T-cell (primary cell): Measurements from ENCODE around the gene CD80. TPM values are rescaled to one million over a fixed set of nuclear protein-coding genes. Genes with fewer than 3 reads are reported as not detected.
A peak's percentile ranks its signal among the peaks of the same experiment; 100 is the strongest.
"Not testable (repeated sequence)": the region's sequence is repeated elsewhere in the genome, so short reads cannot be mapped to it uniquely, and the experiment has no call there.

ENCODE experiments used
- ATAC-seq, 4 experiments: fragments of 200-7000 bp in 3 of 4; fragments of 150-1000 bp in 1 of 4; cut with Tn5 transposase; replicated peaks in 1 of 4; 1 replicate in 3 of 4; 2 replicates in 1 of 4; pipeline ENCODE4 v1.10.0; 2021; ENCODE audit warnings: moderate library complexity in 3 of 4, mild to moderate bottlenecking in 2 of 4, moderate number of reproducible peaks in 1 of 4
- CTCF ChIA-PET, 2 donors: fragments of 300-600 bp; sonication (Branson Sonifier 250); formaldehyde crosslinking; loops; one replicate each; lab custom pipeline; 2022; ENCODE audit warnings: antibody characterized with exemption in 2 of 2; lab: Charles Lee
- POLR2A ChIA-PET, 2 donors: fragments of 300-600 bp; sonication (Branson Sonifier 250); formaldehyde crosslinking; loops; one replicate each; lab custom pipeline; 2022; ENCODE audit warnings: antibody characterized with exemption in 2 of 2; lab: Charles Lee
- DNase-seq, 35 experiments: peaks; one replicate each; pipeline versions ENCODE4 v3.0.0 to v3.0.0-alpha.2; 2013 to 2023
- H3K27ac ChIP-seq: one replicate; pipeline ENCODE4 v1.5.1; 2013; ENCODE audit warnings: low read length
- H3K27me3 ChIP-seq, 2 experiments: replicated peaks in 1 of 2; 1 replicate in 1 of 2; 2 replicates in 1 of 2; pipeline versions ENCODE4 v1.6.1 to v1.7.0; 2013; ENCODE audit warnings: low read length in 1 of 2, mixed read lengths in 1 of 2; ENCODE audit not compliant: control insufficient read depth in 2 of 2, insufficient read depth in 2 of 2; ENCODE audit errors: extremely low read depth in 1 of 2
- H3K36me3 ChIP-seq, 2 donors: 1 replicate in 1 of 2; 2 replicates in 1 of 2; pipeline versions ENCODE4 v1.6.1 to v1.7.0; 2013; ENCODE audit warnings: low read length in 1 of 2; ENCODE audit not compliant: control insufficient read depth in 2 of 2, insufficient read depth in 1 of 2; ENCODE audit errors: extremely low read depth in 1 of 2
- H3K4me1 ChIP-seq, 2 experiments: 1 replicate in 1 of 2; 2 replicates in 1 of 2; pipeline versions ENCODE4 v1.6.1 to v1.7.0; 2013; ENCODE audit warnings: low read length in 2 of 2, mixed read lengths in 1 of 2; ENCODE audit not compliant: insufficient read depth in 2 of 2, control insufficient read depth in 1 of 2; ENCODE audit errors: extremely low read depth in 1 of 2
- H3K4me3 ChIP-seq, 2 donors: 1 replicate in 1 of 2; 2 replicates in 1 of 2; pipeline versions ENCODE4 v1.5.1 to v1.7.0; 2013; ENCODE audit warnings: mild to moderate bottlenecking in 2 of 2, low read length in 1 of 2, moderate library complexity in 1 of 2; ENCODE audit not compliant: control insufficient read depth in 1 of 2; ENCODE audit errors: extremely low read depth in 1 of 2
- H3K9me3 ChIP-seq: 2 replicates; pipeline ENCODE4 v1.7.0; 2013
- H3K27ac Mint-ChIP-seq, 2 donors: one replicate each; pipeline ENCODE4 v1.8.0; 2020 to 2021; ENCODE audit warnings: mild to moderate bottlenecking in 2 of 2, mixed read lengths in 2 of 2
- H3K27me3 Mint-ChIP-seq, 2 donors: one replicate each; pipeline ENCODE4 v1.8.0; 2021 to 2022; ENCODE audit warnings: mixed read lengths in 2 of 2
- H3K36me3 Mint-ChIP-seq: one replicate; pipeline ENCODE4 v1.8.0; 2021; ENCODE audit warnings: mixed read lengths
- H3K4me1 Mint-ChIP-seq, 3 donors: one replicate each; pipeline ENCODE4 v1.8.0; 2020 to 2022; ENCODE audit warnings: mixed read lengths in 3 of 3, mild to moderate bottlenecking in 1 of 3
- H3K4me3 Mint-ChIP-seq, 3 donors: one replicate each; pipeline ENCODE4 v1.8.0; 2020 to 2022; ENCODE audit warnings: mild to moderate bottlenecking in 3 of 3, mixed read lengths in 3 of 3, moderate library complexity in 3 of 3
- H3K9me3 Mint-ChIP-seq, 3 donors: one replicate each; pipeline ENCODE4 v1.8.0; 2020 to 2022; ENCODE audit warnings: mixed read lengths in 3 of 3
- WGBS: methylation state at CpG from one replicate; pipeline ENCODE4 v1.1.5; 2013; ENCODE audit warnings: missing lambda C conversion rate; ENCODE audit not compliant: insufficient coverage; 5-methylcytosine and 5-hydroxymethylcytosine counted together
- total RNA-seq, 35 experiments: library from RNA in 6 of 35; stranded (reverse) in 6 of 35; fragments of 120-200 nt in 1 of 35; gene quantifications; one replicate each; pipeline versions ENCODE4 v1.2.1 to v1.2.4 and lab custom pipeline; 2013 to 2026

The CD80 gene
- total RNA-seq, 5 donors from 2014 or later (not counting 1 experiment from before 2014, with no cell fraction given), result 1.3 to 3.5 (median 2.0) TPM

- POLR2A ChIA-PET, result no interaction called here
- no peak overlapping the region for H3K4me3 ChIP-seq
- H3K4me3 Mint-ChIP-seq, result no peak overlapping the region
Observed at GRCh38 chr3:119555929-119556328, 3.5 kb downstream of the CD80 start.

GRCh38 chr3:119555309-119555735, 4.1 kb downstream of the CD80 start:
- WGBS, result 66% methylated on average over 2 of the region's 4 CpGs
- no peaks in the 10 kb centered on the region for H3K36me3 Mint-ChIP-seq
- DNase-seq (peak in 1 of 35 experiments; percentile 12), ATAC-seq (no peak)
- no peaks in the 10 kb centered on the region for H3K27me3 ChIP-seq
- no peak overlapping the region for H3K27ac Mint-ChIP-seq
- no peak overlapping the region for H3K4me3 Mint-ChIP-seq
- no peak overlapping the region for H3K27ac ChIP-seq
- H3K27me3 Mint-ChIP-seq, result peaks cover 0 to 3% of the 10 kb centered on the region in 2 donors
- CTCF ChIA-PET, result no interaction called here
- H3K4me1 ChIP-seq, result peaks cover 0 to 4% of the 10 kb centered on the region in 2 experiments
- no peak overlapping the region for H3K4me3 ChIP-seq
- no peaks in the 10 kb centered on the region for H3K36me3 ChIP-seq
- POLR2A ChIA-PET, result no interaction called here
- no peaks in the 10 kb centered on the region for H3K9me3 ChIP-seq
- H3K9me3 Mint-ChIP-seq, result no peaks in the 10 kb centered on the region
- peaks cover 10 to 33% (median 21%) of the 10 kb centered on the region in 3 donors for H3K4me1 Mint-ChIP-seq

More at GRCh38 chr3:119555929-119556328, 3.5 kb downstream of the CD80 start:
- H3K27me3 Mint-ChIP-seq, result peaks cover 0 to 3% of the 10 kb centered on the region in 2 donors
- H3K27me3 ChIP-seq, result no peaks in the 10 kb centered on the region
- no peak for DNase-seq
- no peaks in the 10 kb centered on the region for H3K36me3 ChIP-seq
- H3K36me3 Mint-ChIP-seq, result no peaks in the 10 kb centered on the region
- no peaks in the 10 kb centered on the region for H3K9me3 Mint-ChIP-seq
- H3K27ac ChIP-seq, result no peak overlapping the region
- no peaks in the 10 kb centered on the region for H3K9me3 ChIP-seq
- 90% methylated on average over 1 of the region's 1 CpG for WGBS
- CTCF ChIA-PET, result interaction anchor here in 1 of 2 donors (0.7 kb wide), 1 partner anchor 210 kb away, joined by 7 read pairs; no protein-coding TSS in a partner anchor
- H3K4me1 Mint-ChIP-seq, result peaks cover 10 to 33% (median 21%) of the 10 kb centered on the region in 3 donors
- no peak for ATAC-seq
- no peak overlapping the region for H3K27ac Mint-ChIP-seq
- H3K4me1 ChIP-seq, result peaks cover 0 to 4% of the 10 kb centered on the region in 2 experiments

- Histone ChIP-seq H3K27me3 (no peaks in the 10 kb centered on the region), H3K36me3 (no peaks in the 10 kb centered on the region), H3K4me3 (no peak overlapping the region), H3K27ac (no peak overlapping the region), H3K9me3 (no peaks in the 10 kb centered on the region), H3K4me1 (no peaks in the 10 kb centered on the region)
- Mint-ChIP-seq H3K4me1 (peaks cover 3 to 27% (median 15%) of the 10 kb centered on the region in 3 donors), H3K27me3 (peaks cover 0 to 3% of the 10 kb centered on the region in 2 donors), H3K4me3 (no peak overlapping the region), H3K36me3 (no peaks in the 10 kb centered on the region), H3K9me3 (no peaks in the 10 kb centered on the region), H3K27ac (no peak overlapping the region)
- ChIA-PET CTCF (interaction anchor here in 1 of 2 donors (0.5 kb wide), 1 partner anchor 44 kb away, joined by 5 read pairs; no protein-coding TSS in a partner anchor), POLR2A (no interaction called here)
- DNase-seq (no peak), ATAC-seq (no peak)
- 63% methylated on average over 3 of the region's 5 CpGs for WGBS
Observed at GRCh38 chr3:119553823-119554415, 5.5 kb downstream of the CD80 start.

GRCh38 chr3:119552928-119553327, 6.5 kb downstream of the CD80 start:
- DNase-seq, H3K27me3 Mint-ChIP-seq, H3K4me3 ChIP-seq, POLR2A ChIA-PET, H3K27me3 ChIP-seq, H3K27ac Mint-ChIP-seq, H3K36me3 Mint-ChIP-seq, H3K27ac ChIP-seq, H3K4me3 Mint-ChIP-seq, H3K36me3 ChIP-seq, H3K4me1 ChIP-seq, CTCF ChIA-PET, ATAC-seq, H3K9me3 ChIP-seq, H3K9me3 Mint-ChIP-seq: not testable (repeated sequence)
- H3K4me1 Mint-ChIP-seq, result peaks cover 0 to 25% (median 11%) of the 10 kb centered on the region in 3 donors
- 92% methylated on average over 2 of the region's 6 CpGs for WGBS

DNA sequence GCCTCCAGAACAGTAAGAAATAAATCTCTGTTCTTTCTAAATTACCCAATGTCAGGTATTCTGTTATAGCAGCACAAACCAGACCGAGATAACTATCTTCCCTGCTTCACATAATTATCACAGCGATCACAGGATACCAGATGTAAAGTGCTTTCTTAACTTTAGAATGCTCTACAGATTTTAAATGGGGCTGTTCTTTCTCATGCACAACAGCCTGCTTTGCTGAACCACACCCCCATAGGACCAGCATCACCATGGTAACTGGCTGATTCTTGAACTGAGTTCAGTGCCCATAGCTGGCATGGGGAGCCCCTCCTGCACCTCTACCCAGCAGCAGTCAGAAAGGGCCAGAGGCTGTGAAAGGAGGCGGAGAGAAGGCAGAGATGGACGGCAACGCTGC, 7.8 kb downstream of the CD80 start:
- H3K4me1 ChIP-seq, result no peaks in the 10 kb centered on the region
- H3K4me3 ChIP-seq, result no peak overlapping the region
- ATAC-seq, result no peak
- Mint-ChIP-seq H3K4me1 (peaks cover 0 to 15% (median 2%) of the 10 kb centered on the region in 3 donors), H3K4me3 (no peak overlapping the region), H3K27ac (no peak overlapping the region), H3K9me3 (no peaks in the 10 kb centered on the region), H3K36me3 (no peaks in the 10 kb centered on the region), H3K27me3 (peaks cover 0 to 3% of the 10 kb centered on the region in 2 donors)
- no peak overlapping the region for H3K27ac ChIP-seq
- H3K9me3 ChIP-seq, result no peaks in the 10 kb centered on the region
- no peaks in the 10 kb centered on the region for H3K36me3 ChIP-seq
- ChIA-PET CTCF (no interaction called here), POLR2A (no interaction called here)
- no peaks in the 10 kb centered on the region for H3K27me3 ChIP-seq
- WGBS, result 88% methylated on average over 5 of the region's 5 CpGs
- no peak for DNase-seq

DNA sequence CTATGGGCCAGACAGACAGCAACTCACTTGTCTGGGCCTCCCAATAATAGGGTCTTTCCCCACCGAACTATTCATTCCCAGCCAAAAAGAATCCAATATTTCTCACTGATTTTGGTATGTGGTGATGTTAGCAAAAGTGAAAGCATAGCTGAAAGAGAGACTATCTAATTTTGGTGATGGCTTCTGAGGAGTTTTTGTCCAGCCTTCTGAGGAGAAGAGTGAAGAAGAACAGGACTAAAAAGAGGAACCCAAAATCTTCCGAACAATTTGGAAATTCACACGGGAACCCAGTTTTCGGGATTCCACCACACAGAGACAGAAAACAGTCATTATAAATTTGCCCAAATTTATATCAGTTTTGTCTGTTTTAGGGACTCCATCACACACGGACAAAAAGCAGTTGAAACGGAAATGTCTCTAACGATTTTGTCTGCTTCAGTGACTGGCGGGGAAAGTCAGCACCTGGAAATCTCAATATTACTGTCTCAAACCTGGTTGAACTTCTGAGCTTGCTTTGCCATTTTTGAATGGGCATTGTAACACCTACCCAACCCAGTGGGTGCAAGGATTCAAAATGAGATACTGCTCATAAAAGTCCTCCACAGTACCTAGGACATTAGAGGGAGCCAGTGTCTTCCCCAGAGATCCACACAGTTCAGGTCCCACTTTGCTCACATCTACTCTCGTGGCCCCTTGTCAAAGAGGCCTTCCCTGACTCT, 9.1 kb downstream of the CD80 start:
- no peak overlapping the region for H3K27ac Mint-ChIP-seq
- 77% methylated on average over 7 of the region's 9 CpGs for WGBS
- Histone ChIP-seq H3K9me3 (no peaks in the 10 kb centered on the region), H3K27me3 (no peaks in the 10 kb centered on the region), H3K27ac (no peak overlapping the region), H3K4me1 (no peaks in the 10 kb centered on the region), H3K36me3 (no peaks in the 10 kb centered on the region), H3K4me3 (no peak overlapping the region)
- no peak for DNase-seq
- no peak for ATAC-seq
- no peak overlapping the region for H3K4me3 Mint-ChIP-seq
- H3K27me3 Mint-ChIP-seq, result no peaks in the 10 kb centered on the region
- ChIA-PET POLR2A (no interaction called here), CTCF (no interaction called here)
- H3K36me3 Mint-ChIP-seq, result no peaks in the 10 kb centered on the region
- peaks cover 0 to 8% (median under 1%) of the 10 kb centered on the region in 3 donors for H3K4me1 Mint-ChIP-seq
- H3K9me3 Mint-ChIP-seq, result no peaks in the 10 kb centered on the region
